ENCODE measurements around the gene ATP6V1G1.
"Not testable (repeated sequence)": the region's sequence is repeated elsewhere in the genome, so short reads cannot be mapped to it uniquely, and the experiment has no call there.

The ATP6V1G1 gene

GRCh38 chr9:114580609-114581193 lies 6.9 kb upstream of the ATP6V1G1 start:
- no peak for DNase-seq

- DNase-seq = no peak
Measured at GRCh38 chr9:114583371-114584155, 4.0 kb upstream of the ATP6V1G1 start.

DNA sequence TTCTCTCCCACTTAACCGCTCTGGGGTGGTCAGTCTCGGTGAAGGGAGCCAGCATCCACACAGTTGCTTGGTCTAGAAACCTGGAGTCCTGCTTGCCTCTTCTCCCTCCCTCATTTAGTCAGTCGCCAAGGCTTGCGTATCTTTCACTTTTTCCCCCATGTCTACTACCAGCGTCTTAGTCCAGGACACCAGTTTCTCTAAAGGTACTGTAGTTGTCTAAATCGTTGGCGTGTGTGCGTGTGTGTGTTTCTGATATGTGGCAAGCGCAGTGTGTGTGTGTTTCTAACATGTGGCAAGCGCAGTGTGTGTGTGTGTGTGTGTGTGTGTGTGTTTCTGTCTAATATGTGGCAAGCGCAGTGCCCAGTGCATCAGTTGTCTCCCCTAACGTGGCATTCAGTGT lies 641 bp downstream of the ATP6V1G1 start:
- peak; percentile 32 for DNase-seq

GRCh38 chr9:114588651-114589526 lies 1.3 kb downstream of the ATP6V1G1 start:
- DNase-seq = no peak

DNA sequence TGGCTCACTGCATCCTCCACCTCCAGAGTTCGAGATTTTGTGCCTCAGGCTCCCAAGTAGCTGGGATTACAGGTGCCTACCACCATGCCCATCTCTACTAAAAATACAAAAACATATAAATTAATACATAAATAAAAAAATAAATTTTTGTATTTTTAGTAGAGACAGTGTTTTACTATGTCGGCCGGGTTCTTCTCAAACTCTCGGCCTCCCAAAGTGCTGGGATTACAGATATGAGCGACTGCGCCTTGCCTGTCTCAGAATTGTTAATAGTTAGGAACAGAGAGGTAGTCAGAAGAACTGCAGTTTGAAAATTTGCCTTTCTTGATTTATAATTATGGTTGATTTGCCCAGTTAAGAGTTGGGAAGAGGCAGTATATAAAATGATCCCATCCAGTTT lies 2.8 kb downstream of the ATP6V1G1 start:
- no peak for DNase-seq

GRCh38 chr9:114591291-114591787 lies 3.8 kb downstream of the ATP6V1G1 start:
- no peak for DNase-seq

DNA sequence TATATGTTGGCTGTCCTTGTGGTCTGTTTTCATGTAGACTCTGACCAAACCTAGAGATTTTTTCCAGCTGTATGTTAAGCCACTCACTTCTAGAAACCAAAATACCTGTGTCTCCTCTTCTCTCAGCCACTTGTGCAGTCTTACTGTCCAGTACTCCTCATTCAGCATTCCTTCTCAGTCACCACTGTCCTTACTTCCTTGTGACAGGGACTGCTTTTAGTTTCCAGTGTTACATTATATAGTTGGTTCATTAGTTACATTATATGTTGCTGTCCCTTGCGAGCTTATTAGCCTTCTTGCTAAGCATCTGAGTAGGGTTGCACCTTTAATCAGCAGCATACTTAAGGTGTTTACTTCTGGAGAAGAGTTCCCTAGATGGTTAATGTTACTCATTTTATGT lies 4.3 kb downstream of the ATP6V1G1 start:
- DNase-seq = no peak

GRCh38 chr9:114592356-114592755 lies 4.8 kb downstream of the ATP6V1G1 start:
- DNase-seq = no peak

DNA sequence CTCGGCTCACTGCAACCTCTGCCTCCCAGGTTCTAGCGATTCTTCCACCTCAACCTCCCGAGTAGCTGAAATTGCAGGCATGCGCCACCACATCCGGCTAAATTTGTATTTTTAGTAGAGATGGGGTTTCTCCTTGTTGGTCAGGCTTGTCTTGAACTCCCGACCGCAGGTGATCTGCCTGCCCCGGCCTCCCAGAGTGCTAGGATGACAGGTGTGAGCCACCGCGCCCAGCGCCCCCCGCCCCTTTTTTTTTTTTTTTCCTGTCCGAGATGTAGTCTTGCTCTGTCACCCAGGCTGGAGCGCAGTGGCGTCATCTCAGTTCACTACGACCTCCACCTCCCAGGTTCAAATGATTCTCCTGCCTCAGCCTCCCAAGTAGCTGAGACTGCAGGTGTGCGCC lies 6.6 kb downstream of the ATP6V1G1 start:
- DNase-seq = no peak

- not testable (repeated sequence) for DNase-seq
Measured at GRCh38 chr9:114600502-114601248, 13.1 kb downstream of the ATP6V1G1 start.

GRCh38 chr9:114601787-114602186 lies 14.2 kb downstream of the ATP6V1G1 start:
- not testable (repeated sequence) for DNase-seq

DNA sequence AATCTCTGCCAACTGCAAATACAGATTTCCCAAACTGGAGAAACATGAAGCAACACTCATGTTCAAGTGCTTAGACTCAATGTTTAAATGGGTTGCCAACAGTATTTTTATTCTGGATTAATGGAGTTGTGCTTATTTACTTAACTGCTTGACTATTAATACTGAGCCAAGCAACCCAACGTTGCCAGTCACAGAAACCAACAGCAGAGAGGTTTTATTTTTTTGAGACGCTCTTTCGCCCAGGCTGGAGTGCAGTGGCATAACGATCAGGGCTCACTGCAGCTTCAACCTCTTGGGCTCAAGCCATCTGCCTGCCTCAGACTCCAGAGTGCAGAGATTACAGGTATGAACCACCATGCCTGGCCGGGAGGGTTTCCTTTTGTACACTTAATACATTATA lies 15.1 kb downstream of the ATP6V1G1 start:
- no peak for DNase-seq

DNA sequence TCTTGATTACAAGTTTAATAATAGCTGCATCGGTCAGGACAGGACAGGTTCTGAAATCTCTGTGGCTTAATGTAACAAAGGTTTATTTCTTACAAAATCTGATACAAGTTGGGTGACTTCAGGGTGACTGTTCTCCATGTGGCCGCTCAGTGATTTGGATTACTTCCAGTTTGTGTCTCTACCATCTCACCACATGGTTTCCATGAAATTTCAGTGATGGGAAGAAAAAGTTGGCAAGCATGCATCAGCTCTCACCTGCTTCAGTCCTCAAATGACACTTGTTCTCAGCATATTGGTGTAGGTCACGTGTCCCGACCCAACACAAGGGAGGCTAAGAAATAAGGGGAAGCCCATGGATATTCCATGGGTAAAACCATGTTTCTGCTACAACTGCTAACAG lies 15.7 kb downstream of the ATP6V1G1 start:
- DNase-seq = no peak

DNA sequence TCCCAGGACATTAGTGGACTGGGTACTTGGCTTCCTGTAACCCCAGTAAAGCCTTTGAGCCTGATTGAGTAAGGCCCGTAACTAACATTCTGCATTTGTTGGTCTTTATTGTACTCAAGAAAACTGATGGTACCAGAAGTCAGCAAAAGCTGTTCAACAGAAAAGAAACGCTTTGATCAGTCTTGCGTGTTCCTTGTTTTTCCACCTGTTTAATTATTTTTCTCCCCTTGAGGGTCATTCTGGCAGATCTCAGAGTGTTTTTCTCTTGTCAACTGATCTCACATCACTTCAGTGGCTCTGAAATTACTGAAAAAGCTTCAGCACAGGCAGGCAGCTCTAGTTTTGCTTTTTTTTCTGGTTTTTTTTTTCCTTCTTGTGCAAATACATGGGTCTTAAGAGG lies 17.4 kb downstream of the ATP6V1G1 start:
- DNase-seq = no peak

GRCh38 chr9:114606068-114606467 lies 18.5 kb downstream of the ATP6V1G1 start:
- DNase-seq = no peak

- DNase-seq = peak; percentile 66
Measured at GRCh38 chr9:114606597-114607207, 19.1 kb downstream of the ATP6V1G1 start.

- DNase-seq = no peak
Measured at GRCh38 chr9:114607671-114608524, 20.3 kb downstream of the ATP6V1G1 start.

DNA sequence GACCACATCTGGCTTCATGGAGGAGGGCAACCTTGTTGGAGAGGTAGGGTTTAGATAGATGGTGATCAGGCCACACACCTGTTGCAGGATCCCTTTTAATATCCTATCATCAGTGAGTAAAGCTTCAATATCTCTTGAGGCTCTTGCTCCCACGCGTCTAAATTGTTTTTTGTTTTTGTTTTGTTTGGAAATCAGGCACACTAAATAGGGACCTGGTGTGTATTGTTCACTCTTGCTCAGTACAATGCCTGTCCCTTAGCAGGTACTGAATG lies 20.9 kb downstream of the ATP6V1G1 start:
- DNase-seq = no peak

DNA sequence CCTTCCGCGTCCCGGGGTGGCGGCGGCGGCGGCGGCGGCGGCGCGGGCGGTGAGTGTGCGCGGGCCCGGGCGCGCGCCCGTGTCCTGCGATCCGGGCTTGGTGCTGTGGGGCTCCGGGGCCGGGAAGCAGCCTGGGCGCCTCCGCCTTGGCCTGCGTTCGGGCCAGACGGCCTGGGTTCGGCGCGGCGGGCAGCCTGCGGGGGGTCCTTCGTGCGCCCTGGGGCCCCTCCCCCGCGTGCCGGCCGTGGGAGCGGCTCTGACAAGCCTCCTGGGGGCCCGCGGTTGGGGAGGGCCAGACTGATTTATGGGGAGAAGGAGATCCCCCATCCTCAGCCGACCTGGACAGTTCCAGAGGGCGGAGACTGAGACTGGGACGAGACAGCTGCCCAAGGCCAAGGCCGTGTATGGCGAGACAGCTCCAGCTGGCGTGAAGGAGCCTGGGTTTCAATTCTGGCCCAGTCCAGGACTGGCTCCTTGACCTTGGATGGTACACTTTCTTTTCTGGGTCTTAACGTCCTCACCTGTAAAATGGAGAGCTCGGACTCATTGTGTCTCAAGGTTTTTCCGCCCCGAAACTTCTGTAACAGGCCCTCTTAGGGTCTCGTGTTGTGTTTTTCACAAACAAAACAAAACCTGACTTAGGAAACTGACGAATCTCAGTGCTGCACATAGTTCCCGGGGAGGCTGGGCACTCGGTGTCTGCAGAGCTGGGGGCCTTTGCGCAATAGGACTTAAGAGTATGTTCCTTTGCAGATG lies 24.1 kb downstream of the ATP6V1G1 start:
- no peak for DNase-seq

DNA sequence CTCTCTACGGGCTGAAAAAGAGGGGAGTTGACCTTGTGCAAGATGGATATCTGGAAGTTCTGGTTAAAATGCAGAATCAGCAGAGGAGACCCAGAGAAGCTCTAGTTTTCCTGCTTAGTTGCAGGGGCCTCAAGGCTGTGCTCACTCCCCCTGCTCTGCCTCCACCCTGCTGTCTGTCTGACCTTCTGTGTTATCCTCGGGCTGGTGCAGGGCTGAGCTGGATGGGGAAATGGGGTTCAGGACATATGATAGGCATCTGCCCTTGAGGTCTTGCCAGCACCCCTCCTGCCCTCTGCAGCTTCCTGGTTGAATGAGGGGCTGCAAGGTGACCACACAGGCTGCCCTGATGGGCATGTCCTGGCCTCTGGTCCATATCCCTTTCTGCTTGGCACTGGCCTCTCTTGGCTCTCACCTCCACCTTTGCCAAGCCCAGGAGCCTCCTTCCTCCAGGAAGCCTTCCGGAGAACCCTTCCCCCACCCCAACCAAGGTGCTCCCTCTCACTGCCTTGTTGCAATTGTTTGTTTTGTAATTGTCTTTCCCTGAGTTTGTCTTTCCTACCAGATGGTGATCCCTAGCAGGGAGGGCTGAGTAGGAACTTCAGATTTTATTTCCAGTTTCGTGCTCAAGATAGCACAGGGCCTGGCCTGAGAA lies 24.8 kb downstream of the ATP6V1G1 start:
- DNase-seq = no peak
